Stimulated activated CD4-positive, alpha-beta T cell treated with anti-CD3 and anti-CD28 coated beads, TNF-alpha, amount 100 ng/mL, for 4 hours (primary cell): Measurements from ENCODE around the gene ITGB2.
"Not testable (repeated sequence)": the region's sequence is repeated elsewhere in the genome, so short reads cannot be mapped to it uniquely, and the experiment has no call there.

Source experiments
- DNase-seq, 3 experiments: peaks; one replicate each; pipeline ENCODE4 v3.0.0-alpha.2; 2020; ENCODE audit warnings: low read depth in 3 of 3

Gene ITGB2

DNA sequence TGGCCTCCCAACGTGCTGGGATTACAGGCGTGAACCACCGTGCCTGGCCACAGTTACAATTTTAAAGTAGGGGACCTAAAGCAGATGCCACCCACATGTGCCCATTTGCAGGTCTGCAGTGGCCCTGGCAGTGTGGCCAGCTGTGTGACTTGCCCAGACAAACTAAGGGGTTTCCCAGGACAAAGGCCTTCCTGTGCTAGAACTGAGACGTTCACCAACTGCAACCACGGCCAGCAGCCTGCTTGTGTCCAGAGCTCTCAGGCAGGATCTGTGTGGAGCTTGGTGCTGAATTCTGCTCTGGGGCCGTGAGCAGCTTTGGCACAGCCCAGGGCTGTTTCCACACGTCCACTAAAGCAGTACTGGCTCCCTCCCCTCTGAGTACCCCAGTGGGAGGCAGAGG is 36.6 kb downstream of the ITGB2 start:
- DNase-seq: no peak

- DNase-seq: no peak
These were observed 37.4 kb downstream of the ITGB2 start for GRCh38 chr21:44883250-44883649.

DNA sequence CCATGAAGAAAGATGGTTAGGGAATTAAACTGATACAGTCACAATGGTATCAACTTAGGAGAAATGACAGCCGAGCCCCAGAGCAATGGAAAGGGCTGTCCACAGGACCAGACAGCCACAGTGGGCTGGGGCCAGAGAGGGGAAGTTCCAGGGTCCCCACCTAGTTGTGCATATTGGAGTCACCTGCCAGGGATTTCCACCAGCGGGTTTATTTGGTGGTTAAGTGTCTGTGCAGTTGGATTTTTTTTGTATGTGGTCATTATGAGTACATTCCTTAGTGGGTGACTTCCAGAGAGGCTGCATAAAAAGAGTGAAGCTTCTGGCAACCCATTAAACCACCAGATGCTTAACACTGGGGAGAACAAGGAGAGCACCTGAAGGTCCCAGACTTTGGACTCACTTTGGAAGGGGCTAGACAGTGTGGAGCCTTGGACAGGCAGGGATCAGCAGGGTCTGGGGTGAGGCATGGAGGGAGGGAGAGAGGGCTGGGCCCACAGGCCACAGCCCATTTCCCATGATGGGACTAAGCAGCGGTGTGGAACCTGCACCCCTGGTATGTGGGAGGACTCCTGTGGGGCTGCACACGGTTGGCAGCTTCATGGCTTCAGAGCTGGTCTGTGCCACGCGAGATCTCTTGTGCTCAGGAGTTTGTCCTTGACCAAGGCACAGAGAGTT is 39.4 kb downstream of the ITGB2 start:
- no peak for DNase-seq

DNA sequence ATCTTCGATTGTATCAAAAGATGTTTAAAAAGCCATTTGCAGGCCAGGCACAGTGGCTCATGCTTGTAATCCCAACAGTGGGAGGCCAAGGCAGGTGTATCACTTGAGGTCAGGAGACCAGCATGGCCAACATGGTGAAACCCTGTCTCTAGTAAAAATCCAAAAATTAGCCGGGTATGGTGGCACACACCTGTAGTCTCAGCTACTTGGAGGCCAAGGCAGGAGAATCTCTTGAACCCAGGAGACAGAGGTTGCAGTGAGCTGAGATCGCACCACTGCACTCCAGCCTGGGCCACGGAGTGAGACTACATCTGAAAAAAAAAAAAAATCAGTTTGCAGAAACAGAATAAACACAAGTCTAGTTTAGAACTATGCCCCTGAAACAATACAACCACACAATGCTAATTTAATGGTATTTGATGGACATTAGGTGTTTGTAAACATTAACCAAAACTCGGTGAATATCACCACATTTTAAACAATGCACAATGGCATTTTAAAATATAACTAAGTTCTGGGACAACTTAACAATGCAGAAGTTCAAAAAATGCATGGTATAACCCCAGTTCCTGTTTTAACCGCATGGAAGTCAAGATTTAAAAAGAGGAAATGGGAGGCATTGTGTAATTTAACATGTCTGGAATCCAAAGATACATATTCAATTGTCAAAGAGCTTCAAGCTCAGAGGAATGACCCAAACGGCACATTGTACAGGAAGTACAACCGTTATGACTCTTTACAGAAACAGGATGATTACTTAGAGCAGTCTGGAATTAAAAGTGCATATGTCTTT is 40.1 kb downstream of the ITGB2 start:
- DNase-seq: no peak

DNA sequence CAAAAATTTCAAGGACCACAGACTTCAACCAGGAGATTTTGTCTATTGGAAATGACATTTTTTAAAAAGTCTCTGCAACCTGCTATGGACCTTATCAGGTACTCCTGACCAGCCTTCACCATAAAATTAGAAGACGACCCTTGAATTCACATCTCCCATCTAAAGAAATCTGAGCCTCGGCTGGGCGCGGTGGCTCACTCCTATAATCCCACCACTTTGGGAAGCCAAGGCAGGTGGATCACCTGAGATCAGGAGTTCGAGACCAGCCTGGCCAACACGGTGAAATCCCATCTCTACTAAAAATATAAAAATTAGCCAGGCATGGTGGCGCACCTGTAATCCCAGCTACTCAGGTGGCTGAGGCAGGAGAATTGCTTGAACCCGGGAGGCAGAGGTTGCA is 41.5 kb downstream of the ITGB2 start:
- not testable (repeated sequence) for DNase-seq

GRCh38 chr21:44878053-44878982 is 42.4 kb downstream of the ITGB2 start:
- DNase-seq: no peak

DNA sequence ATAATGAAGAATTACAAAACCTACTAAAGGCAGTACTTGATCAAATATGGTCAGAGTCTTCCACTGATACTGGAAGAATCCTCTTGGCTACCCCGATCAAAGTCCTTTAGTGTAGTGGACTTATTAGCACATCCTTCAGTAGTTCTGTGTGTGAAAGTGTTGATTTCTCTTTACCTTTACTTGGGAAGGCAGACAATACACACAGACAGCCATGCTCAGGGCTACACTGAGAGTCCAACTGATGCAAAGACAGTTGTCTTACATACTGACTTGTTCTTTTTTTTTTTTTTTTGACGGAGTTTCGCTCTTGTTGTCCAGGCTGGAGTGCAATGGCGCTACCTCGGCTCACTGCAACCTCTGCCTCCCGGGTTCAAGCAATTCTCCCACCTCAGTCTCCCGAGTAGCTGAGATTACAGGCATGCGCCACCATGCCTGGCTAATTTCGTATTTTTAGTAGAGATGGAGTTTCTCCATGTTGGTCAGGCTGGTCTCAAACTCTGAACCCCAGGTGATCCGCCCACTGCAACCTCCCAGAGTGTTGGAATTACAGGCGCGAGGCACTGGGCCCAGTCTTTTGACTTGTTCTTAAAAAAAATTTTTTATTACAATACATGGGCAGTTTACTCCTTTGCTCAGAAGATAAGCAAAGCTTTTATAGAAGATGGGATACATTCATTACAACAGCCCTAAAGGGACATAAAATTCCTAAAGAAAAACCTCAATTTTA is 43.7 kb downstream of the ITGB2 start:
- DNase-seq: no peak

- DNase-seq: no peak
These were observed 45.4 kb downstream of the ITGB2 start for GRCh38 chr21:44875316-44875700.

DNA sequence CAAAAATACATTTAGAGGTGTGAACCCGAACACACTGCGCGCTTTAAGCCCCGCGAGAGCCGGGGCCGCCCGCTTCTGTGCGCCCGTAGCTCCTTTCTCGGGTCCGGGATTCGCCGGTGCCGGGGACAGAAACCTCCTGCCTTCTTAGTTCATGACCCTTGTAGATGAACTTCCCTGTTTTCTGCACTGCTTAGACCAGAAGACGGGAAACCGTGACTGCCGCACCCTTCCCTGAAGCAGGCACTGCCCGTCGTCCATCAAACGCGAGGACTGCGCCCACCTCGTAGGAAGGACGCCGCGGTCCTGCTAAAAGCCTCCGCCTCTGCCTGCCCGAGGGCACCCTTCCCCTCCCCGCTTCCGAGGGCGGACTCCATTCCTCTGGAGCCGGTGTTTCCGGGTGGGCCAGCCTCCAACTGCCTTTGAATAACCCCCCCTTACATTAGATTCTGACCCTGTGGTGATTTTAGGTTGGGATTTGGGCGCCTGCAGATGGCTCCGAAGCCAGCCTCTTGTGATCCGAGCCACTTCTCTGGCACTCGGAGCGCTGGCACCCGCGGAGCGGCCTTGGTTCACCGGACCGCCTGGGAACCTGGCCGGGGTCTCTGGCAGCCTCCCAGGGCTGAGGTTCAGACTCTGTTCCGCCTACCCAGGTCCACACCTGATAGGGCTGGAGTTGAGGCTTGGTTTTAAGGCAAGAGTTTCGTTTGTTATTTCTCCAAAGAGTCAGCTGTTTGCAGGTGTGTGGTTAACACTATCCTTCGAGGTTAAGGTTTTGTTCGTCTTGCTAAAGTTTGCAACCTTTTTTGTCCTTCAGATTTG is 46.0 kb downstream of the ITGB2 start:
- peak in 1 of 3 experiments; percentile 19 for DNase-seq

- DNase-seq: no peak
These were observed 46.5 kb downstream of the ITGB2 start for GRCh38 chr21:44874240-44874496.

DNA sequence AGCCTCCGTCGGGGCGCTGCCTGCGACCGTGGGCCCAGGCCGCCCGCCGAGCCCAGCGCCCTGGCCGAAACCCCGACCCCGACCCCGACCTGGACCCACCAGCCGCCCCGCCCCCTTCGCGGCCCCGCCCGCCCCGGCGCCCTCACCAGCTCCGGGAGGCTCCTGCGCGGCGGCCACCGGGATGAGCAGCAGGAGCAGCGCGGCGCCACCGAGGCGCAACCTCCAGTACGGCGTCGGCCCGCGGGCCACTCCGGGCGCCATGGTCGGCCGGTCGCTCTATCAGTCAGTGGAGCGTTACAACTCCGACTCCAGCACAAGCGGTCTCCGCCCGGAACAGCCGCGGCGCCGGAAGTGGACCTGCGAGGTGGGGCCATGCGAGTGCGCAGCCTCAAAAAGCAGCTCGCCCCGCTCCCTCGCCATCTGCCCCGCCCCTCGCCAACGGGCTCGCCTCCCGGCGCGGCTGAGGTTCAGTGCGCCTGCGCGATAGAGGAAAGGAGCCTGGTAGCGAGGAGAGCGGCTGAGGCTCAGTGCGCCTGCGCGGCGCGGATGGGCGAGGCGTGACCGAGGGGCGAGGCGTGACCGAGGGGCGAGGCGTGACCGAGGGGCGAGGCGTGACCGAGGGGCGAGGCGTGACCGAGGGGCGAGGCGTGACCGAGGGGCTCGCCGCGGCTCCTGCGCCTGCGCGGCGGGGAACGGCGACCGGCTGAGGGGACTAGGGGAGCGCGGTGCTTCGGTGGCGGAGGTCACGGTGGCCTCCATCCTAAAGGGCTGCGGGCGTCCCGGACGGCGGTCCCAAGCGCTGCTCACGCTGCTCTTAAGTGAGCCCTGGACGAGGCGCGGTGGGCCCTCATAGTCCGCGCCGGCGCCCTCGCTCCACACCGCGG is 47.1 kb downstream of the ITGB2 start, which contains the start of gene PTTG1IP:
PTTG1IP (minus strand) TSS at position 335 of the 884 bp plus-strand sequence; CDS start at position 261, 74 bp downstream.
- DNase-seq: peak; percentile 98 to 99 (median 99)

GRCh38 chr21:44872649-44873355 is 47.9 kb downstream of the ITGB2 start:
- no peak for DNase-seq

GRCh38 chr21:44872323-44872648 is 48.4 kb downstream of the ITGB2 start:
- DNase-seq: no peak

GRCh38 chr21:44871576-44872269 is 49.0 kb downstream of the ITGB2 start:
- no peak for DNase-seq

DNA sequence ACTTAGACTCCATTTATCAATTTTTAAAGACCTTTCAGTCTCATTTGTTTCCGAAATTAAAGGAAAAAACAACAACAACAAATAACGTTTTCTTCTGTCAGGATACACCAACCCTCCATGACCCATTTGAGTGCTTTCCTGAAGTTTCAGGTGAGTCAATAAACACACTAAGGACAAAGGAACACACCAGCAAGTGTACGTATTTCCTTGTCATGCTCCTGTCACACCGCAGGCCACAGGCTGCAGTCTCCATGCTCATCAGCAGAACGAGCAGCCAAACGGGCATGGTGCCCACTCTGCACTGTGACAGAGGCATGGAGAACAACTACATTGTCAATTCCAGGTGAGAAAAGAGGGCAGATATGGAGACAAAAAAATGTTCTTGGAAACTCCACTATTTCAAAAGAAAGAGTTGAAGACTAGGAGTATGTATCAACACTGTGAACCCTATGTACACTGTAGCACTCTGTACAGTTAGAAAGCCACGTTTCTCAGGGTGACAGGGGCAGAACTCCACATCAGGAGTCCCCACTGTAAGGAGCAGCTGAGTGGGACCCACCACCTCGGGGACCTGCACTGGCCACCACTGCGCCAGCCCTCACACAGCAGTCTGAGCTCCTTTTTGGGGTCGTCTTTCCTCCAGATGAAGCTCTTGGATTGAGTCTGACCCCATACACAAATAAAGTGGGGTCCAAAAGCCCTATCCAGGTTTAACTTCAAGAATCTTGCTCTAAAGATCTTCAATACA is 49.8 kb downstream of the ITGB2 start:
- no peak for DNase-seq

DNA sequence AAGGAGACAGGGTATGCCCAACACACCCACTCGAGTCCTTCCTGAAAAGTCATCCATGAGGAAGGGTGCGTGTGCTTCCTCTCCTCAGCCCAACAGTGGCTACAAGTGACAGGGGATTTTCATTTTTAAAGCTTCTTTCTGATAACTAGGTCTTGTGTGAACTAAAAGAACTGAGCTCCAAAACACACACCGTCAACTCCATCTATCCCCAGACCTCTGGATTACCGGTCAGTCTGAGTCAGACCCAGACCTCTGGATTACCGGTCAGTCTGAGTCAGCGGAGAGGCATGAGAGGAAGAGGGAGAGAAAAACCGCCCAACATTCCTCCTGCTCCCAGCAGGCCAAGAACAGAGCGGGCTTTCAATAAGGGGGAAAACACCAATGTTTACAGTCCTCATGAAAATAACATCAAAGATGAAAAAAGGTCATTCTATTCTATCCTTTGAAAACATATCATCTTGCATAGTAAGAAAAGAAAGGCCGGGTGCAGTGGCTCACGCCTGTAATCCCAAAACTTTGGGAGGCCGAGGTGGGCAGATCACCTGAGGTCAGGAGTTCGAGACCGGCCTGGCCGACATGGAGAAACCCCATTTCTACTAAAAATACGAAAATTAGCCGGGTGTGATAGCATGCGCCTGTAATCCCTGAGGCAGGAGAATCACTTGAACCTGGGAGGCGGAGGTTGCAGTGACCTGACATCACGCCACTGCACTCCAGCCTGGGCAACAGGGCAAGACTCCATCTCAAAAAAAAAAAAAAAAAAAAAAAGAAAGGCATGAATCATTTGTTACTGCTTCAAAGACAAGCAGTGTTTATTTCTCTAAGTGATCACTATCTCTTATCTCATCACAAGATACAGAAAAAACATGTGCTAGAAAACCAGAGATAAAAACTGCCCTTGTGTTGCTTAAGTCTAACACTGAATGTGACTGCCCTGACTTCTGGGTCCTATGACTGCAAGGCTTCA is 50.6 kb downstream of the ITGB2 start:
- DNase-seq: no peak

- DNase-seq: no peak
These were observed 52.0 kb downstream of the ITGB2 start for GRCh38 chr21:44868707-44869106.
